ENCODE results near the gene KIRREL3. TPM values are rescaled to one million over a fixed set of nuclear protein-coding genes. Genes with fewer than 3 reads are reported as not detected.

KIRREL3 gene
- total and polyA plus RNA-seq, 9 of the 15 experiments (the other 6 are each of a cell fraction or from before 2014, with no cell fraction given): 0.04 to 0.10 TPM; not detected in 7

DNA sequence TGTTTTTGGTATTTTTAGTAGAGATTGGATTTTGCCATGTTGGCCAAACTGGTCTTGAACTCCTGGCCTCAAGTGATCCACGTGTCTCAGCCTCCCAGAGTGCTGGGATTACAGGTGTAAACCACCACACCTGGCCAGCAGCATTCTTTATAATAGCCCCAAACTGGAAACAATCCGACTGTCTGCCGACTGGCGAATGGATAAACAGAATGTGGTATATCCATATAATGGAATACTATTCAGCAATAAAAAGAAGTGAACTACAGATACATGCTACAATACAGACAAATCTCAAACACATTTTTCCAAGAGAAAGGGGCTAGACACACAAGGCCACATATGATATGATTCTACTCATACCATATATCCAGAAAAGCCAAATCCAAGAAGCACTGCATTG lies 493.8 kb downstream of the KIRREL3 start:
- Histone ChIP-seq H3K9me3 (replicated peaks; ENCODE audit: control insufficient read depth, insufficient read depth, low read depth, low read length) (no peaks in the 10 kb centered on the region), H3K4me2 (ENCODE audit: insufficient read depth, low read length) (no peak overlapping the region), H4K20me1 (replicated peaks; ENCODE audit: control insufficient read depth, insufficient read depth, low read length) (0 out of 2 replicates have a peak, but pooled peaks cover 3% of the 10 kb centered on the region), H3K79me2 (ENCODE audit: control insufficient read depth, insufficient read depth, low read length) (no peaks in the 10 kb centered on the region), H3K4me1 (replicated peaks in 1 of 2; ENCODE audit: control insufficient read depth in 2 of 2, insufficient read depth in 2 of 2, low read length in 2 of 2) (no peaks in the 10 kb centered on the region), H3K27ac (ENCODE audit: extremely low read depth, low read depth, low read length) (no peak overlapping the region), H3K36me3 (ENCODE audit: control insufficient read depth, insufficient read depth, low read length) (no peaks in the 10 kb centered on the region), H3K9ac (ENCODE audit: insufficient read depth in 1 of 2, low read depth in 2 of 2, low read length in 2 of 2) (no peak overlapping the region), H3K4me3 (no peak overlapping the region), H3K9me1 (ENCODE audit: control insufficient read depth, insufficient read depth, low read length) (no peaks in the 10 kb centered on the region), H3K27me3 (ENCODE audit: control insufficient read depth in 2 of 2, insufficient read depth in 2 of 2, low read length in 2 of 2) (peaks cover 0 to 19% of the 10 kb centered on the region in 2 experiments; a peak in 2 of 5 replicates), H2AFZ (ENCODE audit: low read depth, low read length) (no peak overlapping the region)
- in situ Hi-C loops (cut with MboI): no loop called here
- ChIA-PET CTCF (ENCODE audit: low intra/inter-chr PET ratio) (no interaction called here), POLR2A (no interaction called here)
- DNase-seq (ENCODE audit: extremely low read depth in 1 of 4, low spot score in 3 of 4) (no peak), FAIRE-seq (no peak), ATAC-seq (no peak)
- no TSS peak for BruUV-seq (replicated peaks)
- 0% methylated on average over 4 of the region's 4 CpGs for WGBS (ENCODE audit: insufficient coverage, low coverage, missing lambda C conversion rate)
- intact Hi-C loops (cut with micrococcal nuclease): no loop called here
- TF ChIP-seq U2AF1 (optimal IDR thresholded peaks at IDR 0.05; ENCODE audit: low read depth, low read length) (no peak), FUS (optimal IDR thresholded peaks at IDR 0.05; ENCODE audit: low read depth, low read length) (no peak), ATF6 (CRISPR knock-in tag; IDR thresholded peaks at IDR 0.05) (no peak), NFIX (CRISPR knock-in tag; IDR thresholded peaks at IDR 0.05; ENCODE audit: low read depth) (no peak), MAFF (IDR thresholded peaks at IDR 0.05; ENCODE audit: low read length) (no peak), SRSF9 (IDR thresholded peaks at IDR 0.05; ENCODE audit: borderline replicate concordance, low read depth, low read length) (no peak), NFRKB (IDR thresholded peaks at IDR 0.05; ENCODE audit: low read depth) (no peak), ZNF778 (CRISPR knock-in tag; IDR thresholded peaks at IDR 0.05) (no peak), KHSRP (IDR thresholded peaks at IDR 0.05) (no peak), ZNF408 (CRISPR knock-in tag; IDR thresholded peaks at IDR 0.05; ENCODE audit: low read depth) (no peak), MAFG (tag; conservative IDR thresholded peaks at IDR 0.05) (no peak)
- TF ChIP-seq, protein P1, sequence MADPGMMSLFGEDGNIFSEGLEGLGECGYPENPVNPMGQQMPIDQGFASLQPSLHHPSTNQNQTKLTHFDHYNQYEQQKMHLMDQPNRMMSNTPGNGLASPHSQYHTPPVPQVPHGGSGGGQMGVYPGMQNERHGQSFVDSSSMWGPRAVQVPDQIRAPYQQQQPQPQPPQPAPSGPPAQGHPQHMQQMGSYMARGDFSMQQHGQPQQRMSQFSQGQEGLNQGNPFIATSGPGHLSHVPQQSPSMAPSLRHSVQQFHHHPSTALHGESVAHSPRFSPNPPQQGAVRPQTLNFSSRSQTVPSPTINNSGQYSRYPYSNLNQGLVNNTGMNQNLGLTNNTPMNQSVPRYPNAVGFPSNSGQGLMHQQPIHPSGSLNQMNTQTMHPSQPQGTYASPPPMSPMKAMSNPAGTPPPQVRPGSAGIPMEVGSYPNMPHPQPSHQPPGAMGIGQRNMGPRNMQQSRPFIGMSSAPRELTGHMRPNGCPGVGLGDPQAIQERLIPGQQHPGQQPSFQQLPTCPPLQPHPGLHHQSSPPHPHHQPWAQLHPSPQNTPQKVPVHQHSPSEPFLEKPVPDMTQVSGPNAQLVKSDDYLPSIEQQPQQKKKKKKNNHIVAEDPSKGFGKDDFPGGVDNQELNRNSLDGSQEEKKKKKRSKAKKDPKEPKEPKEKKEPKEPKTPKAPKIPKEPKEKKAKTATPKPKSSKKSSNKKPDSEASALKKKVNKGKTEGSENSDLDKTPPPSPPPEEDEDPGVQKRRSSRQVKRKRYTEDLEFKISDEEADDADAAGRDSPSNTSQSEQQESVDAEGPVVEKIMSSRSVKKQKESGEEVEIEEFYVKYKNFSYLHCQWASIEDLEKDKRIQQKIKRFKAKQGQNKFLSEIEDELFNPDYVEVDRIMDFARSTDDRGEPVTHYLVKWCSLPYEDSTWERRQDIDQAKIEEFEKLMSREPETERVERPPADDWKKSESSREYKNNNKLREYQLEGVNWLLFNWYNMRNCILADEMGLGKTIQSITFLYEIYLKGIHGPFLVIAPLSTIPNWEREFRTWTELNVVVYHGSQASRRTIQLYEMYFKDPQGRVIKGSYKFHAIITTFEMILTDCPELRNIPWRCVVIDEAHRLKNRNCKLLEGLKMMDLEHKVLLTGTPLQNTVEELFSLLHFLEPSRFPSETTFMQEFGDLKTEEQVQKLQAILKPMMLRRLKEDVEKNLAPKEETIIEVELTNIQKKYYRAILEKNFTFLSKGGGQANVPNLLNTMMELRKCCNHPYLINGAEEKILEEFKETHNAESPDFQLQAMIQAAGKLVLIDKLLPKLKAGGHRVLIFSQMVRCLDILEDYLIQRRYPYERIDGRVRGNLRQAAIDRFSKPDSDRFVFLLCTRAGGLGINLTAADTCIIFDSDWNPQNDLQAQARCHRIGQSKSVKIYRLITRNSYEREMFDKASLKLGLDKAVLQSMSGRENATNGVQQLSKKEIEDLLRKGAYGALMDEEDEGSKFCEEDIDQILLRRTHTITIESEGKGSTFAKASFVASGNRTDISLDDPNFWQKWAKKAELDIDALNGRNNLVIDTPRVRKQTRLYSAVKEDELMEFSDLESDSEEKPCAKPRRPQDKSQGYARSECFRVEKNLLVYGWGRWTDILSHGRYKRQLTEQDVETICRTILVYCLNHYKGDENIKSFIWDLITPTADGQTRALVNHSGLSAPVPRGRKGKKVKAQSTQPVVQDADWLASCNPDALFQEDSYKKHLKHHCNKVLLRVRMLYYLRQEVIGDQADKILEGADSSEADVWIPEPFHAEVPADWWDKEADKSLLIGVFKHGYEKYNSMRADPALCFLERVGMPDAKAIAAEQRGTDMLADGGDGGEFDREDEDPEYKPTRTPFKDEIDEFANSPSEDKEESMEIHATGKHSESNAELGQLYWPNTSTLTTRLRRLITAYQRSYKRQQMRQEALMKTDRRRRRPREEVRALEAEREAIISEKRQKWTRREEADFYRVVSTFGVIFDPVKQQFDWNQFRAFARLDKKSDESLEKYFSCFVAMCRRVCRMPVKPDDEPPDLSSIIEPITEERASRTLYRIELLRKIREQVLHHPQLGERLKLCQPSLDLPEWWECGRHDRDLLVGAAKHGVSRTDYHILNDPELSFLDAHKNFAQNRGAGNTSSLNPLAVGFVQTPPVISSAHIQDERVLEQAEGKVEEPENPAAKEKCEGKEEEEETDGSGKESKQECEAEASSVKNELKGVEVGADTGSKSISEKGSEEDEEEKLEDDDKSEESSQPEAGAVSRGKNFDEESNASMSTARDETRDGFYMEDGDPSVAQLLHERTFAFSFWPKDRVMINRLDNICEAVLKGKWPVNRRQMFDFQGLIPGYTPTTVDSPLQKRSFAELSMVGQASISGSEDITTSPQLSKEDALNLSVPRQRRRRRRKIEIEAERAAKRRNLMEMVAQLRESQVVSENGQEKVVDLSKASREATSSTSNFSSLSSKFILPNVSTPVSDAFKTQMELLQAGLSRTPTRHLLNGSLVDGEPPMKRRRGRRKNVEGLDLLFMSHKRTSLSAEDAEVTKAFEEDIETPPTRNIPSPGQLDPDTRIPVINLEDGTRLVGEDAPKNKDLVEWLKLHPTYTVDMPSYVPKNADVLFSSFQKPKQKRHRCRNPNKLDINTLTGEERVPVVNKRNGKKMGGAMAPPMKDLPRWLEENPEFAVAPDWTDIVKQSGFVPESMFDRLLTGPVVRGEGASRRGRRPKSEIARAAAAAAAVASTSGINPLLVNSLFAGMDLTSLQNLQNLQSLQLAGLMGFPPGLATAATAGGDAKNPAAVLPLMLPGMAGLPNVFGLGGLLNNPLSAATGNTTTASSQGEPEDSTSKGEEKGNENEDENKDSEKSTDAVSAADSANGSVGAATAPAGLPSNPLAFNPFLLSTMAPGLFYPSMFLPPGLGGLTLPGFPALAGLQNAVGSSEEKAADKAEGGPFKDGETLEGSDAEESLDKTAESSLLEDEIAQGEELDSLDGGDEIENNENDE (IDR thresholded peaks at IDR 0.05; ENCODE audit: low read depth, low read length): no peak

All from K562 (cell line).